Stomach (tissue), 9 donors: ENCODE data around the gene NR6A1. TPM values are rescaled to one million over a fixed set of nuclear protein-coding genes. Genes with fewer than 3 reads are reported as not detected.
"Not testable (repeated sequence)": the region's sequence is repeated elsewhere in the genome, so short reads cannot be mapped to it uniquely, and the experiment has no call there.

ENCODE experiments used
- DNase-seq, 2 donors: peaks; one replicate each; pipeline versions ENCODE4 v3.0.0 to v3.0.0-alpha.2; 2013 to 2019
- H3K27ac ChIP-seq, 5 donors: fragments of 200-600 bp in 4 of 5; sonication (generic) in 4 of 5; one replicate each; pipeline ENCODE4 v1.5.1; 2013 to 2019; ENCODE audit warnings: mild to moderate bottlenecking in 1 of 5, moderate library complexity in 1 of 5
- H3K27me3 ChIP-seq, 3 donors: fragments of 200-600 bp; sonication (generic); one replicate each; pipeline ENCODE4 v1.5.1; 2017 to 2019; ENCODE audit warnings: mixed run types in 1 of 3
- H3K36me3 ChIP-seq, 4 donors: fragments of 200-600 bp; sonication (generic); 1 replicate in 3 of 4; 2 replicates in 1 of 4; pipeline ENCODE4 v1.5.1; 2016 to 2019
- H3K4me1 ChIP-seq, 4 donors: fragments of 200-600 bp; sonication (generic); one replicate each; pipeline ENCODE4 v1.5.1; 2016 to 2019
- H3K4me3 ChIP-seq, 4 donors: fragments of 200-600 bp; sonication (generic) in 3 of 4; one replicate each; pipeline ENCODE4 v1.5.1; 2016 to 2019; ENCODE audit warnings: mild to moderate bottlenecking in 1 of 4
- H3K9me3 ChIP-seq, 4 donors: fragments of 200-600 bp; sonication (generic); one replicate each; pipeline ENCODE4 v1.5.1; 2016 to 2019
- CTCF ChIP-seq, 7 experiments: fragments of 450-650 bp in 4 of 7; fragments of 200-600 bp in 3 of 7; sonication (generic) in 3 of 7; IDR thresholded peaks; one replicate each; pipeline ENCODE4 v1.5.1; 2016 to 2019; ENCODE audit warnings: antibody characterized with exemption in 7 of 7, control low read depth in 2 of 7, mild to moderate bottlenecking in 1 of 7
- EP300 ChIP-seq: sonication (generic); formaldehyde crosslinking; IDR thresholded peaks from one replicate; pipeline ENCODE4 v1.6.1; 2017; ENCODE audit warnings: antibody characterized with exemption
- POLR2A ChIP-seq, 4 donors: fragments of 450-650 bp; IDR thresholded peaks; one replicate each; pipeline ENCODE4 v1.6.1; 2016; ENCODE audit warnings: antibody characterized with exemption in 4 of 4, control low read depth in 2 of 4, mild to moderate bottlenecking in 1 of 4, moderate library complexity in 1 of 4
- POLR2AphosphoS5 ChIP-seq, 3 donors: sonication (generic); formaldehyde crosslinking; IDR thresholded peaks; one replicate each; pipeline ENCODE4 v1.6.1; 2016; ENCODE audit warnings: antibody characterized with exemption in 3 of 3
- WGBS, 5 donors: extraction: QIAGEN DNeasy Blood & Tissue Kit in 3 of 5; methylation state at CpG; one replicate each; pipeline versions ENCODE4 v1.1.5 to v1.1.7; 2013 to 2018; 5-methylcytosine and 5-hydroxymethylcytosine counted together
- intact Hi-C: fragments of 100-400 bp; cut with DNase I; formaldehyde crosslinking; loops from one replicate; pipeline ENCODE4 v1.15.1; 2023; ENCODE audit warnings: low total_unique reads
- polyA plus RNA-seq, 3 donors: library from polyadenylated mRNA; stranded (reverse); fragments of 200-250 nt; gene quantifications; one replicate each; pipeline ENCODE4 v1.2.3, GENCODE V29; 2013
- total RNA-seq, 5 donors: library from RNA; depleted of rRNA; stranded (reverse); fragments of >200 nt; gene quantifications; one replicate each; pipeline versions ENCODE4 v1.1.0 to v1.2.3, GENCODE V29; 2014 to 2016
- donor health status: healthy with polysubstance abuse.
- donor health status: Bipolar disorder and iron deficiency.
- donor health status: healthy.

The NR6A1 gene
- total and polyA plus RNA-seq, 8 donors = 0.15 to 3.2 (median 1.5) TPM; not detected in 1

- TF ChIP-seq CTCF (IDR thresholded peaks at IDR 0.05) (no peak), POLR2A (IDR thresholded peaks at IDR 0.05) (no peak), POLR2AphosphoS5 (IDR thresholded peaks at IDR 0.05) (no peak), EP300 (no peak)
- Histone ChIP-seq H3K4me1 (no peaks in the 10 kb centered on the region), H3K9me3 (no peaks in the 10 kb centered on the region), H3K36me3 (no peaks in the 10 kb centered on the region), H3K4me3 (no peak overlapping the region), H3K27me3 (no peaks in the 10 kb centered on the region), H3K27ac (no peak overlapping the region)
- no peak for DNase-seq
- intact Hi-C loops = no loop called here
These were observed 36.0 kb downstream of the NR6A1 start for GRCh38 chr9:124735121-124735520.

GRCh38 chr9:124734741-124735083 is 36.4 kb downstream of the NR6A1 start:
- H3K4me3 ChIP-seq, H3K27me3 ChIP-seq, intact Hi-C loops, H3K36me3 ChIP-seq, H3K4me1 ChIP-seq, H3K27ac ChIP-seq, DNase-seq, H3K9me3 ChIP-seq: not testable (repeated sequence)
- 85 to 98% (median 95%) methylated on average over 7 of the region's 7 CpGs for WGBS, 5 donors

- H3K36me3 ChIP-seq = no peaks in the 10 kb centered on the region
- WGBS, 5 donors = 51 to 71% (median 60%) methylated on average over 14 of the region's 14 CpGs
- intact Hi-C loops = no loop called here
- no peaks in the 10 kb centered on the region for H3K4me1 ChIP-seq
- TF ChIP-seq POLR2A (IDR thresholded peaks at IDR 0.05) (no peak), EP300 (no peak), CTCF (IDR thresholded peaks at IDR 0.05) (no peak), POLR2AphosphoS5 (IDR thresholded peaks at IDR 0.05) (no peak)
- H3K27ac ChIP-seq = no peak overlapping the region
- no peaks in the 10 kb centered on the region for H3K9me3 ChIP-seq
- DNase-seq = peak in 1 of 2 donors; percentile 80
- H3K27me3 ChIP-seq = no peaks in the 10 kb centered on the region
- H3K4me3 ChIP-seq = no peak overlapping the region
These were observed 37.0 kb downstream of the NR6A1 start for GRCh38 chr9:124733964-124734740.

- Histone ChIP-seq H3K36me3 (no peaks in the 10 kb centered on the region), H3K4me3 (no peak overlapping the region), H3K4me1 (no peaks in the 10 kb centered on the region), H3K9me3 (no peaks in the 10 kb centered on the region), H3K27ac (no peak overlapping the region), H3K27me3 (no peaks in the 10 kb centered on the region)
- no peak for DNase-seq
- WGBS, 5 donors = 90 to 97% (median 90%) methylated on average over 2 of the region's 2 CpGs
- TF ChIP-seq CTCF (IDR thresholded peaks at IDR 0.05) = no peak
- TF ChIP-seq POLR2A (IDR thresholded peaks at IDR 0.05) = no peak
- TF ChIP-seq POLR2AphosphoS5 (IDR thresholded peaks at IDR 0.05) = no peak
- no peak for TF ChIP-seq EP300
- intact Hi-C loops = no loop called here
These were observed 40.3 kb downstream of the NR6A1 start for GRCh38 chr9:124730772-124731171.

GRCh38 chr9:124726886-124727285 is 44.2 kb downstream of the NR6A1 start:
- 63 to 89% (median 87%) methylated on average over 1 of the region's 1 CpG for WGBS, 5 donors
- Histone ChIP-seq H3K9me3 (no peaks in the 10 kb centered on the region), H3K36me3 (no peaks in the 10 kb centered on the region), H3K4me1 (peaks cover 0 to 9% (median 0%) of the 10 kb centered on the region in 4 donors), H3K4me3 (no peak overlapping the region), H3K27me3 (no peaks in the 10 kb centered on the region), H3K27ac (no peak overlapping the region)
- DNase-seq = no peak
- intact Hi-C loops = no loop called here
- TF ChIP-seq CTCF (IDR thresholded peaks at IDR 0.05) = no peak
- no peak for TF ChIP-seq POLR2AphosphoS5 (IDR thresholded peaks at IDR 0.05)
- no peak for TF ChIP-seq EP300
- no peak for TF ChIP-seq POLR2A (IDR thresholded peaks at IDR 0.05)
